Peyer's patch (tissue), 4 donors: ENCODE data around the gene SETD4. TPM values are rescaled to one million over a fixed set of nuclear protein-coding genes. Genes with fewer than 3 reads are reported as not detected.
"Not testable (repeated sequence)": the region's sequence is repeated elsewhere in the genome, so short reads cannot be mapped to it uniquely, and the experiment has no call there.

Source experiments
- DNase-seq, 3 donors: peaks; one replicate each; pipeline ENCODE4 v3.0.0-alpha.2; 2017 to 2019
- H3K27ac ChIP-seq, 4 donors: fragments of 200-600 bp; sonication (generic); one replicate each; pipeline ENCODE4 v1.5.1; 2016 to 2019
- H3K27me3 ChIP-seq, 2 donors: fragments of 200-600 bp; sonication (generic); one replicate each; pipeline ENCODE4 v1.5.1; 2019
- H3K36me3 ChIP-seq, 3 donors: fragments of 200-600 bp; sonication (generic); one replicate each; pipeline ENCODE4 v1.5.1; 2016 to 2019
- H3K4me1 ChIP-seq, 4 donors: fragments of 200-600 bp; sonication (generic); one replicate each; pipeline ENCODE4 v1.5.1; 2016 to 2019
- H3K4me3 ChIP-seq, 4 donors: fragments of 200-600 bp; sonication (generic); 1 replicate in 3 of 4; 2 replicates in 1 of 4; pipeline ENCODE4 v1.5.1; 2016 to 2019; ENCODE audit warnings: mild to moderate bottlenecking in 1 of 4
- H3K9me3 ChIP-seq, 4 donors: fragments of 200-600 bp; sonication (generic); one replicate each; pipeline ENCODE4 v1.5.1; 2016 to 2019; ENCODE audit warnings: mild to moderate bottlenecking in 1 of 4
- POLR2A ChIP-seq, 2 donors: fragments of 450-650 bp; IDR thresholded peaks; one replicate each; pipeline ENCODE4 v1.5.1; 2017; ENCODE audit warnings: antibody characterized with exemption in 2 of 2, mild to moderate bottlenecking in 2 of 2, moderate library complexity in 2 of 2
- total RNA-seq, 4 donors: library from RNA; depleted of rRNA; stranded (reverse); fragments of >200 nt; gene quantifications; one replicate each; pipeline ENCODE4 v1.1.0, GENCODE V29; 2016
- TF ChIP-seq, protein P1 (sequence below), 6 experiments: fragments of 450-650 bp in 4 of 6; fragments of 200-600 bp in 2 of 6; sonication (generic) in 1 of 6; IDR thresholded peaks; one replicate each; pipeline ENCODE4 v1.5.1; 2017 to 2019; ENCODE audit warnings: antibody characterized with exemption in 6 of 6, mild to moderate bottlenecking in 3 of 6, moderate library complexity in 1 of 6

Gene SETD4
- total RNA-seq, 4 donors from 2014 or later = 37.1 to 73.2 (median 56.0) TPM

DNA sequence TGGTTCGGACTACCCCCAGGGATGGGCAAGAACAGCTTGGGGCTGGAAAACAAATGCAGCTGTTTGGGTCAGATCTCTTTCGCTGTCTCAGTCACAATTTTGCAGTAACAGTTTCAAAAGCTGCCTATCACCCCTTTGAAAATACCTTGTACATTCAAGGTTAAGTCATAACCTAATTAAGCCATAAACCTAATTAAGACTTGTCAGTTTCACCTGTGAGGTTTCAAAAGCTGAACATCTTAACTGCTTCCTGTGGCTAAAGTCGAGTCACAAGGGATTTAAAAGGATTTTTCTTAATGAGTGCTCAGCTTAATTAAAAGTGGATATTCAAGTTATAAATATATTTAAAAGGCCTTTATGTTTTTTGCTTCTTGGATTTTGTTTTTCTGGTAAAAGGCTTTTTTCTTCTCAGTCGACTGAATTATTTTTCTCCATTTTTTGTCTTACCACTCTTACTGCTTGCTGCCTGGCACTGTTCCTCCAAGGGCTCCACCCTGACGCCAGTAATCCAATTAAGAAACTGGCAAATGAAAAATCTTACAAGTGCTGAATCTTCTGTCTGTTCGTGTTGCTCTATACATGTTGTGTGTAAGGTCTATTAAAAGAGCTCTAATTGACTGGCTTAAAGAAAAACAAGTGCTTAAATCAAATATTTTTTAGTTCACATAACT is 40.8 kb upstream of the SETD4 start:
- H3K36me3 ChIP-seq = no peaks in the 10 kb centered on the region
- no peak overlapping the region for H3K4me3 ChIP-seq
- H3K4me1 ChIP-seq = peaks cover 0 to 8% (median 0%) of the 10 kb centered on the region in 4 donors
- no peak overlapping the region for H3K27ac ChIP-seq
- H3K9me3 ChIP-seq = no peaks in the 10 kb centered on the region
- no peaks in the 10 kb centered on the region for H3K27me3 ChIP-seq
- TF ChIP-seq POLR2A (IDR thresholded peaks at IDR 0.05) = no peak
- TF ChIP-seq, protein P1, sequence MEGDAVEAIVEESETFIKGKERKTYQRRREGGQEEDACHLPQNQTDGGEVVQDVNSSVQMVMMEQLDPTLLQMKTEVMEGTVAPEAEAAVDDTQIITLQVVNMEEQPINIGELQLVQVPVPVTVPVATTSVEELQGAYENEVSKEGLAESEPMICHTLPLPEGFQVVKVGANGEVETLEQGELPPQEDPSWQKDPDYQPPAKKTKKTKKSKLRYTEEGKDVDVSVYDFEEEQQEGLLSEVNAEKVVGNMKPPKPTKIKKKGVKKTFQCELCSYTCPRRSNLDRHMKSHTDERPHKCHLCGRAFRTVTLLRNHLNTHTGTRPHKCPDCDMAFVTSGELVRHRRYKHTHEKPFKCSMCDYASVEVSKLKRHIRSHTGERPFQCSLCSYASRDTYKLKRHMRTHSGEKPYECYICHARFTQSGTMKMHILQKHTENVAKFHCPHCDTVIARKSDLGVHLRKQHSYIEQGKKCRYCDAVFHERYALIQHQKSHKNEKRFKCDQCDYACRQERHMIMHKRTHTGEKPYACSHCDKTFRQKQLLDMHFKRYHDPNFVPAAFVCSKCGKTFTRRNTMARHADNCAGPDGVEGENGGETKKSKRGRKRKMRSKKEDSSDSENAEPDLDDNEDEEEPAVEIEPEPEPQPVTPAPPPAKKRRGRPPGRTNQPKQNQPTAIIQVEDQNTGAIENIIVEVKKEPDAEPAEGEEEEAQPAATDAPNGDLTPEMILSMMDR (IDR thresholded peaks at IDR 0.05) = no peak
- no peak for DNase-seq

DNA sequence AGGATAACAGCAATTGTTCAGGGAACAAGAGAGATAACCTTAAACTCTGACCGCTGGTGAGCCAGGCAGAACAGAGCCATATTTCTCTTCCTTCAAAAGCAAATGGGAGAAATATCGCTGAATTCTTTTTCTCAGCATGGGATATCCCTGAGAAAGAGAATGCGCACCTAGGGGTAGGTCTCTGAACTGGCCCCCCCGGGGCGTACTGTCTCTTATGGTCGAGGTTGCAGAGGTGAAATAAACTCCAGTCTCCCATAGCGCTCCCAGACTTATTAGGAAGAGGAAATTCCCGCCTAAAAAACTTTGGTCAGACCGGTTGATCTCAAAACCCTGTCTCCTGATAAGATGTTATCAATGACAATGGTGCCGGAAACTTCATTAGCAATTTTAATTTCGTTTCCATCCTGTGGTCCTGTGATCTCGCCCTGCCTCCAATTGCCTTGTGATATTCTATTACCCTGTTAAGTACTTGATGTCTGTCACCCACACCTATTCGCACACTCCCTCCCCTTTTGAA is 39.4 kb upstream of the SETD4 start:
- not testable (repeated sequence) for H3K9me3 ChIP-seq, DNase-seq, H3K27me3 ChIP-seq, H3K36me3 ChIP-seq, H3K4me1 ChIP-seq, H3K4me3 ChIP-seq, H3K27ac ChIP-seq

DNA sequence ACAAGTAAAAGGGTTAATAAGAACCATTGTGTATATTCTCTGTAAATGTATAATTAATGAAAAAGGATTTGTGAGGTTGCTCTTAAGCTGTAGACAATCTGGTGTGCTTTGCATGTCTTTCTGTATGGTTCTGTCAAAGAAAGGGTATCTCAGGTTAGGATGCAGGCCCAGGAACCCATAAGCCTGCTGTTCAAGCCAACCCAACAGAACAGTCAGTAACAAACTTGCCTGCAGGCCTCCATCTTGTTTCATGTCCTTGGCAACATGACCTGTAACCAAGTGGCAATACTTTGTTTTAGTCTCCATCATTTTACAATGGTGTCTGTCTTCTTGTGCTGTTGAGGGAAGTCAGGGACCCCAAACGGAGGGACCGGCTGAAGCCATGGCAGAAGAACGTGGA is 38.7 kb upstream of the SETD4 start:
- H3K9me3 ChIP-seq = peaks cover 0 to 2% (median 0%) of the 10 kb centered on the region in 4 donors
- DNase-seq = no peak
- H3K27me3 ChIP-seq = no peaks in the 10 kb centered on the region
- H3K27ac ChIP-seq = no peak overlapping the region
- H3K4me3 ChIP-seq = no peak overlapping the region
- TF ChIP-seq, protein P1 (IDR thresholded peaks at IDR 0.05) = no peak
- no peak for TF ChIP-seq POLR2A (IDR thresholded peaks at IDR 0.05)
- no peaks in the 10 kb centered on the region for H3K4me1 ChIP-seq
- H3K36me3 ChIP-seq = no peaks in the 10 kb centered on the region

DNA sequence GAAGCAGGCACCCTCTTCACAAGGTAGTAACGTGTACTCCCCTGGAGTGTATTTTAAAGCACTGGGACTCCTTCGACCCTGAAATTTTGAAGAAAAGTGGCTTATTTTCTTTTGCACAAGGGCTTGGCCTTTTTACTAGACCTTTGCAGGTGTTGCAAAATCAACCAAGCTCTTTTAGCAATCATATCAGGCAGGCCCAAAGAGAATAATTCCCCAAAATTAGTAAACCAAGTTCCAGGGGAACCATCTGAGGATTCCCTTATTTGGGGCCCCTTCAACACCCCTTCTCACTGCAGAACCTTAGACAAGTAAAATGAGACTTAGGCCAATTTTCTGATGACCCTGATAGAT is 37.8 kb upstream of the SETD4 start:
- H3K9me3 ChIP-seq = peaks cover 0 to 10% (median 0%) of the 10 kb centered on the region in 4 donors
- H3K27me3 ChIP-seq = no peaks in the 10 kb centered on the region
- no peak for DNase-seq
- H3K27ac ChIP-seq = peak overlapping the region in 1 of 4 donors; percentile 39
- TF ChIP-seq POLR2A (IDR thresholded peaks at IDR 0.05) = no peak
- TF ChIP-seq, protein P1 (IDR thresholded peaks at IDR 0.05) = no peak
- no peak overlapping the region for H3K4me3 ChIP-seq
- H3K36me3 ChIP-seq = no peaks in the 10 kb centered on the region
- no peaks in the 10 kb centered on the region for H3K4me1 ChIP-seq

DNA sequence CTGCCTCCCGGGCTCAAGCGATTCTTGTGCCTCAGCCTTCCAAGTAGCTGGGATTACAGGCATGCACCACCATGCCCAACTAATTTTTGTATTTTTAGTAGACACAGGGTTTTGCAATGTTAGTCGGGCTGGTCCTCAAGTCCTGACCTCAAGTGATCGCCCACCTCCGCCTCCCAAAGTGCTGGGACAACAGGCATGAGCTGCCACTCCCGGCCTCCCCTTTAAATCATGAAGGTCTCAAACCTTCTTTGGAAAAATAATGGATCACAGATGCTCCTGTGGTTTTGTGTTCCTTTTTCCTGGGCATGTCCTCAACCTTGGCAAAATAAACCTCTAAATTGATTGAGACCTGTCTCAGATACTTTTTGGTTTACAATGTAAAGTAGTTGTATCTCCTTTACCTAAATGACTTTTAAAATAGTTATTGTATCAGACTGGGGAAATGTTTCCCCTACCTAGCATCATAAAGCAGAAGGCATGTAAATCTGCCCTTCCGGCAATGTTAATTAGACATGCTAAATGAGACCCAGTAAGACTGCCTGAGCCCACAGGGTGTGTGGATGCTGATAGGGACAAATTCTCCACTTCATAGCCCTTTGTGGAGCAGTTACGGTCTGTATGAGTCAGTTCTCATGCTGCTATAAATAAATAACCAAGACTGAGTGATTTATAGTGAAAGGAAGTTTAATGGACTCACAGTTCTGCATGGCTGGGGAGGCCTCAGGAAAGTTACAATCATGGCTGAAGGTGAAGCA is 37.3 kb upstream of the SETD4 start:
- no peaks in the 10 kb centered on the region for H3K27me3 ChIP-seq
- H3K9me3 ChIP-seq = peaks cover 0 to 10% (median 2%) of the 10 kb centered on the region in 4 donors
- no peaks in the 10 kb centered on the region for H3K36me3 ChIP-seq
- no peaks in the 10 kb centered on the region for H3K4me1 ChIP-seq
- no peak overlapping the region for H3K4me3 ChIP-seq
- no peak for DNase-seq
- TF ChIP-seq POLR2A (IDR thresholded peaks at IDR 0.05) = no peak
- TF ChIP-seq, protein P1 (IDR thresholded peaks at IDR 0.05) = no peak
- peak overlapping the region in 1 of 4 donors; percentile 39 for H3K27ac ChIP-seq
